Aorta (tissue), 5 donors: ENCODE data around the gene HLCS. TPM values are rescaled to one million over a fixed set of nuclear protein-coding genes. Genes with fewer than 3 reads are reported as not detected.

Experiments used
- ATAC-seq: fragments of 200-7000 bp; cut with Tn5 transposase; one replicate; pipeline ENCODE4 v1.9.1; 2022; ENCODE audit warnings: moderate library complexity; ENCODE audit not compliant: low FRiP score
- DNase-seq, 2 donors: peaks; one replicate each; pipeline ENCODE4 v3.0.0-alpha.2; 2020
- H3K27ac ChIP-seq, 2 donors: one replicate each; pipeline ENCODE4 v1.5.1; 2013; ENCODE audit warnings: low read length in 2 of 2, mild to moderate bottlenecking in 2 of 2, moderate library complexity in 2 of 2, control low read depth in 1 of 2, inconsistent platforms in 1 of 2, low read depth in 1 of 2
- H3K27me3 ChIP-seq, 2 donors: one replicate each; pipeline ENCODE4 v1.6.1; 2013; ENCODE audit warnings: control low read depth in 1 of 2, low read length in 1 of 2, mild to moderate bottlenecking in 1 of 2, moderate library complexity in 1 of 2; ENCODE audit not compliant: insufficient read depth in 2 of 2, control insufficient read depth in 1 of 2
- H3K36me3 ChIP-seq, 2 donors: one replicate each; pipeline ENCODE4 v1.6.1; 2013; ENCODE audit warnings: control low read depth in 1 of 2, low read length in 1 of 2, mild to moderate bottlenecking in 1 of 2; ENCODE audit not compliant: insufficient read depth in 2 of 2, control insufficient read depth in 1 of 2
- H3K4me1 ChIP-seq, 2 donors: one replicate each; pipeline ENCODE4 v1.6.1; 2013; ENCODE audit warnings: low read length in 2 of 2, control low read depth in 1 of 2, mild to moderate bottlenecking in 1 of 2, moderate library complexity in 1 of 2; ENCODE audit not compliant: insufficient read depth in 2 of 2, control insufficient read depth in 1 of 2
- H3K4me3 ChIP-seq, 2 donors: one replicate each; pipeline ENCODE4 v1.5.1; 2013; ENCODE audit warnings: low read length in 2 of 2, control low read depth in 1 of 2, mild to moderate bottlenecking in 1 of 2
- H3K9me3 ChIP-seq: one replicate; pipeline ENCODE4 v1.6.1; 2013; ENCODE audit warnings: mild to moderate bottlenecking, low read length; ENCODE audit not compliant: control insufficient read depth
- WGBS, 2 donors: extraction: QIAGEN DNeasy Blood & Tissue Kit; methylation state at CpG; one replicate each; pipeline ENCODE4 v1.1.7; 2013; 5-methylcytosine and 5-hydroxymethylcytosine counted together
- intact Hi-C, 2 donors: fragments of 100-400 bp; cut with DNase I; formaldehyde crosslinking; loops; one replicate each; pipeline versions ENCODE4 v1.14.2 to v1.15.0; 2022
- polyA plus RNA-seq, 2 donors: library from polyadenylated mRNA; stranded (reverse); fragments of 200-250 nt; gene quantifications; one replicate each; pipeline ENCODE4 v1.2.3, GENCODE V29; 2013
- total RNA-seq, 2 donors: library from RNA; stranded (reverse); fragmentation: NEBNext Ultra II Directional; extraction: Animal tissue kit (Norgen Biotek cat#: 25700); gene quantifications; one replicate each; pipeline ENCODE4 v1.2.1, GENCODE V29; 2021
- donor health status: healthy with polysubstance abuse.
- donor health status: Bipolar disorder and iron deficiency.
- donor health status: DM: no; HTN: no; CAD: no.
- donor health status: DM: no; HTN: no; CAD: no.
- donor health status: DM: yes; HTN: yes; CAD: no.

The HLCS gene
- total and polyA plus RNA-seq, 4 donors: 2.1 to 19.7 (median 10.6) TPM

GRCh38 chr21:36791180-36791579 is 175.3 kb downstream of the HLCS start:
- WGBS, 2 donors: 47 to 64% methylated on average over 10 of the region's 10 CpGs

GRCh38 chr21:36790616-36791015 is 175.9 kb downstream of the HLCS start:
- intact Hi-C loops: no loop called here
- DNase-seq: no peak
- Histone ChIP-seq H3K27ac (no peak overlapping the region), H3K4me1 (no peaks in the 10 kb centered on the region), H3K27me3 (no peaks in the 10 kb centered on the region), H3K36me3 (no peaks in the 10 kb centered on the region), H3K4me3 (no peak overlapping the region), H3K9me3 (no peaks in the 10 kb centered on the region)
- no peak for ATAC-seq
- WGBS, 2 donors: 70 to 72% methylated on average over 7 of the region's 7 CpGs

More at GRCh38 chr21:36791180-36791579, 175.3 kb downstream of the HLCS start:
- Histone ChIP-seq H3K36me3 (no peaks in the 10 kb centered on the region), H3K9me3 (no peaks in the 10 kb centered on the region), H3K27ac (no peak overlapping the region), H3K27me3 (no peaks in the 10 kb centered on the region), H3K4me3 (no peak overlapping the region), H3K4me1 (no peaks in the 10 kb centered on the region)
- intact Hi-C loops: no loop called here
- no peak for DNase-seq
- no peak for ATAC-seq

GRCh38 chr21:36788120-36788638 is 178.3 kb downstream of the HLCS start:
- no peaks in the 10 kb centered on the region for H3K9me3 ChIP-seq
- H3K4me1 ChIP-seq: no peaks in the 10 kb centered on the region
- no peak overlapping the region for H3K27ac ChIP-seq
- H3K36me3 ChIP-seq: no peaks in the 10 kb centered on the region
- no peak for DNase-seq
- intact Hi-C loops: no loop called here
- ATAC-seq: no peak
- WGBS, 2 donors: 82 to 89% methylated on average over 12 of the region's 12 CpGs
- H3K27me3 ChIP-seq: no peaks in the 10 kb centered on the region
- H3K4me3 ChIP-seq: no peak overlapping the region

- no peak for ATAC-seq
- Histone ChIP-seq H3K27me3 (no peaks in the 10 kb centered on the region), H3K36me3 (no peaks in the 10 kb centered on the region), H3K4me1 (no peaks in the 10 kb centered on the region), H3K4me3 (no peak overlapping the region), H3K9me3 (no peaks in the 10 kb centered on the region), H3K27ac (no peak overlapping the region)
- intact Hi-C loops: no loop called here
- DNase-seq: no peak
- 94 to 95% methylated on average over 4 of the region's 4 CpGs for WGBS, 2 donors
Measured at GRCh38 chr21:36786186-36786585, 180.3 kb downstream of the HLCS start.

- Histone ChIP-seq H3K4me3 (no peak overlapping the region), H3K4me1 (no peaks in the 10 kb centered on the region), H3K27ac (no peak overlapping the region), H3K9me3 (no peaks in the 10 kb centered on the region), H3K36me3 (no peaks in the 10 kb centered on the region), H3K27me3 (no peaks in the 10 kb centered on the region)
- intact Hi-C loops: no loop called here
- no peak for DNase-seq
- ATAC-seq: no peak
- 87 to 96% methylated on average over 2 of the region's 2 CpGs for WGBS, 2 donors
Measured at GRCh38 chr21:36785615-36786014, 180.9 kb downstream of the HLCS start.

GRCh38 chr21:36784947-36785346 is 181.5 kb downstream of the HLCS start:
- no peak overlapping the region for H3K27ac ChIP-seq
- H3K27me3 ChIP-seq: no peaks in the 10 kb centered on the region
- no peaks in the 10 kb centered on the region for H3K4me1 ChIP-seq
- intact Hi-C loops: no loop called here
- H3K9me3 ChIP-seq: no peaks in the 10 kb centered on the region
- H3K4me3 ChIP-seq: no peak overlapping the region
- no peak for DNase-seq
- no peaks in the 10 kb centered on the region for H3K36me3 ChIP-seq
- ATAC-seq: no peak
- WGBS, 2 donors: 93 to 96% methylated on average over 12 of the region's 12 CpGs

GRCh38 chr21:36783612-36784374 is 182.7 kb downstream of the HLCS start:
- no peaks in the 10 kb centered on the region for H3K36me3 ChIP-seq
- intact Hi-C loops: no loop called here
- no peaks in the 10 kb centered on the region for H3K4me1 ChIP-seq
- WGBS, 2 donors: 94 to 95% methylated on average over 8 of the region's 8 CpGs
- no peaks in the 10 kb centered on the region for H3K9me3 ChIP-seq
- ATAC-seq (no peak), DNase-seq (no peak)
- no peak overlapping the region for H3K27ac ChIP-seq
- H3K4me3 ChIP-seq: no peak overlapping the region
- H3K27me3 ChIP-seq: no peaks in the 10 kb centered on the region

- intact Hi-C loops: no loop called here
- no peaks in the 10 kb centered on the region for H3K9me3 ChIP-seq
- 81 to 96% methylated on average over 6 of the region's 6 CpGs for WGBS, 2 donors
- no peak overlapping the region for H3K4me3 ChIP-seq
- no peak for DNase-seq
- H3K36me3 ChIP-seq: no peaks in the 10 kb centered on the region
- H3K27me3 ChIP-seq: no peaks in the 10 kb centered on the region
- ATAC-seq: no peak
- H3K27ac ChIP-seq: no peak overlapping the region
- no peaks in the 10 kb centered on the region for H3K4me1 ChIP-seq
Measured at GRCh38 chr21:36780861-36781260, 185.6 kb downstream of the HLCS start.

- Histone ChIP-seq H3K27me3 (no peaks in the 10 kb centered on the region), H3K36me3 (no peaks in the 10 kb centered on the region), H3K27ac (no peak overlapping the region), H3K9me3 (no peaks in the 10 kb centered on the region), H3K4me3 (no peak overlapping the region), H3K4me1 (no peaks in the 10 kb centered on the region)
- DNase-seq (no peak), ATAC-seq (no peak)
- intact Hi-C loops: loop anchor here in 1 of 2 donors (10.0 kb wide), 1 partner anchor 148 kb away; no protein-coding TSS in a partner anchor
- WGBS, 2 donors: 51 to 53% methylated on average over 10 of the region's 10 CpGs
Measured at GRCh38 chr21:36776981-36777617, 189.4 kb downstream of the HLCS start.
